H1 (cell line): ENCODE results near the gene OR2D2. TPM values are rescaled to one million over a fixed set of nuclear protein-coding genes. Genes with fewer than 3 reads are reported as not detected.

Source experiments
- CTCF ChIA-PET: fragments of 300-600 bp; sonication (Branson Sonifier 250); formaldehyde crosslinking; loops from one replicate; lab custom pipeline; 2021; ENCODE audit not compliant: partially characterized antibody; lab: Charles Lee
- POLR2A ChIA-PET: fragments of 300-600 bp; sonication (Branson Sonifier 250); formaldehyde crosslinking; loops from one replicate; lab custom pipeline; 2021; ENCODE audit warnings: inconsistent platforms; ENCODE audit not compliant: partially characterized antibody; lab: Charles Lee
- DNase-seq, 2 experiments: peaks; one replicate each; pipeline versions ENCODE4 v3.0.0 to v3.0.0-alpha.2; 2010 to 2022; ENCODE audit warnings: low spot score in 2 of 2, low read depth in 1 of 2, mixed read lengths in 1 of 2
- FAIRE-seq: peaks from 2 replicates; lab custom pipeline; 2011; peaks lifted over from hg19 to GRCh38; lab: Jason Lieb, UNC
- H2AFZ ChIP-seq: 2 replicates; pipeline ENCODE4 v1.8.1; 2012; ENCODE audit warnings: low read length, inconsistent platforms
- H2AK5ac ChIP-seq: 2 replicates; pipeline ENCODE4 v1.6.1; 2013; ENCODE audit warnings: low read depth, low read length
- H2BK120ac ChIP-seq: replicated peaks from 2 replicates; pipeline ENCODE3; 2013; ENCODE audit warnings: low read depth, low read length, inconsistent platforms
- H2BK12ac ChIP-seq: 2 replicates; pipeline ENCODE4 v1.6.1; 2013; ENCODE audit warnings: low read depth, low read length
- H2BK15ac ChIP-seq: 2 replicates; pipeline ENCODE4 v1.6.1; 2013; ENCODE audit warnings: low read length
- H2BK20ac ChIP-seq: 2 replicates; pipeline ENCODE4 v1.6.1; 2013; ENCODE audit warnings: low read length
- H2BK5ac ChIP-seq: 2 replicates; pipeline ENCODE4 v1.6.1; 2013; ENCODE audit warnings: low read depth, low read length
- H3K14ac ChIP-seq: 2 replicates; pipeline ENCODE4 v1.6.1; 2013; ENCODE audit warnings: inconsistent platforms; ENCODE audit not compliant: insufficient read length
- H3K18ac ChIP-seq: 2 replicates; pipeline ENCODE4 v1.6.1; 2013; ENCODE audit warnings: low read length; ENCODE audit errors: extremely low read depth
- H3K23ac ChIP-seq: 2 replicates; pipeline ENCODE4 v1.6.1; 2013; ENCODE audit warnings: inconsistent platforms; ENCODE audit not compliant: insufficient read length
- H3K23me2 ChIP-seq: 2 replicates; pipeline ENCODE4 v1.6.1; 2013; ENCODE audit warnings: low read depth, low read length
- H3K27ac ChIP-seq: 2 replicates; pipeline ENCODE4 v1.6.1; 2011; ENCODE audit warnings: low read depth, low read length, inconsistent platforms
- H3K27me3 ChIP-seq, 4 experiments: replicated peaks in 1 of 4; 1 replicate in 1 of 4; 2 replicates in 3 of 4; pipeline versions ENCODE4 v1.6.1 to v1.8.1; 2011 to 2013; ENCODE audit warnings: low read length in 3 of 4, mild to moderate bottlenecking in 3 of 4, inconsistent platforms in 2 of 4, mixed read lengths in 2 of 4, moderate library complexity in 1 of 4; ENCODE audit not compliant: control insufficient read depth in 3 of 4, insufficient read depth in 3 of 4; ENCODE audit errors: extremely low read depth in 1 of 4
- H3K36me3 ChIP-seq, 4 experiments: 2 replicates each; pipeline versions ENCODE4 v1.6.1 to v1.8.1; 2011 to 2013; ENCODE audit warnings: mild to moderate bottlenecking in 4 of 4, low read length in 3 of 4, moderate library complexity in 2 of 4, control low read depth in 1 of 4, inconsistent platforms in 1 of 4; ENCODE audit not compliant: insufficient read depth in 4 of 4, control insufficient read depth in 2 of 4
- H3K4ac ChIP-seq: replicated peaks from 2 replicates; pipeline ENCODE3; 2013; ENCODE audit warnings: low read length, low read depth, mixed read lengths, inconsistent platforms; ENCODE audit not compliant: insufficient read length
- H3K4me1 ChIP-seq, 4 experiments: replicated peaks in 1 of 4; 1 replicate in 1 of 4; 2 replicates in 3 of 4; pipeline versions ENCODE4 v1.6.1 to v1.8.1; 2011 to 2013; ENCODE audit warnings: low read length in 3 of 4, inconsistent platforms in 2 of 4, mixed read lengths in 1 of 4; ENCODE audit not compliant: insufficient read depth in 4 of 4, control insufficient read depth in 3 of 4
- H3K4me2 ChIP-seq, 2 experiments: 2 replicates each; pipeline versions ENCODE4 v1.6.1 to v1.8.1; 2011 to 2013; ENCODE audit warnings: low read depth in 2 of 2, low read length in 2 of 2, control low read depth in 1 of 2, inconsistent platforms in 1 of 2, mild to moderate bottlenecking in 1 of 2; ENCODE audit not compliant: insufficient read depth in 1 of 2
- H3K4me3 ChIP-seq, 4 experiments: fragments of 200-600, 300-600 bp in 1 of 4; sonication (generic), shearing (Covaris generic), sonication (Bioruptor Twin) in 1 of 4; 2 replicates each; pipeline versions ENCODE4 v1.5.1 to v1.8.1; 2011 to 2016; ENCODE audit warnings: low read length in 4 of 4, low read depth in 3 of 4, control low read depth in 2 of 4, inconsistent platforms in 2 of 4, mild to moderate bottlenecking in 2 of 4, mixed read lengths in 1 of 4, moderate library complexity in 1 of 4; ENCODE audit not compliant: insufficient read depth in 2 of 4; ENCODE audit errors: extremely low read depth in 1 of 4
- H3K56ac ChIP-seq: replicated peaks from 2 replicates; pipeline ENCODE3; 2013; ENCODE audit warnings: low read depth, mild to moderate bottlenecking, mixed read lengths, low read length, inconsistent platforms; ENCODE audit not compliant: insufficient read length
- H3K79me1 ChIP-seq: 2 replicates; pipeline ENCODE4 v1.6.1; 2013; ENCODE audit warnings: low read depth, low read length, control low read depth
- H3K79me2 ChIP-seq, 2 experiments: 2 replicates each; pipeline versions ENCODE4 v1.6.1 to v1.8.1; 2012 to 2013; ENCODE audit warnings: low read length in 2 of 2, mild to moderate bottlenecking in 2 of 2, inconsistent platforms in 1 of 2; ENCODE audit not compliant: insufficient read depth in 2 of 2, control insufficient read depth in 1 of 2
- H3K9ac ChIP-seq, 4 experiments: replicated peaks in 1 of 4; 1 replicate in 1 of 4; 2 replicates in 3 of 4; pipeline versions ENCODE4 v1.6.1 to v1.8.1; 2011 to 2013; ENCODE audit warnings: low read depth in 3 of 4, low read length in 3 of 4, control low read depth in 2 of 4, mild to moderate bottlenecking in 2 of 4, moderate library complexity in 2 of 4, inconsistent platforms in 1 of 4; ENCODE audit errors: extremely low read depth in 1 of 4
- H3K9me3 ChIP-seq, 2 experiments: 2 replicates each; pipeline versions ENCODE4 v1.6.1 to v1.8.1; 2012 to 2013; ENCODE audit warnings: mild to moderate bottlenecking in 2 of 2, moderate library complexity in 2 of 2, control low read depth in 1 of 2, inconsistent platforms in 1 of 2, low read depth in 1 of 2, low read length in 1 of 2, mixed read lengths in 1 of 2; ENCODE audit not compliant: insufficient read depth in 2 of 2
- H4K20me1 ChIP-seq, 2 experiments: replicated peaks in 1 of 2; 2 replicates each; pipeline versions ENCODE3 to v1.8.1; 2011 to 2013; ENCODE audit warnings: inconsistent platforms in 2 of 2, low read length in 2 of 2, mild to moderate bottlenecking in 1 of 2; ENCODE audit not compliant: insufficient read depth in 2 of 2, control insufficient read depth in 1 of 2
- H4K5ac ChIP-seq: 2 replicates; pipeline ENCODE4 v1.6.1; 2013; ENCODE audit warnings: low read length, low read depth, mixed read lengths, inconsistent platforms; ENCODE audit not compliant: insufficient read length
- H4K8ac ChIP-seq: 2 replicates; pipeline ENCODE4 v1.8.0; 2013; ENCODE audit warnings: mild to moderate bottlenecking, moderate library complexity, low read length, inconsistent platforms; ENCODE audit not compliant: insufficient read depth; ENCODE audit errors: extremely low read depth
- H4K91ac ChIP-seq: replicated peaks from 2 replicates; pipeline ENCODE3; 2013; ENCODE audit warnings: low read length, mixed read lengths, inconsistent platforms; ENCODE audit not compliant: insufficient read length
- BACH1 ChIP-seq: IDR thresholded peaks from 2 replicates; pipeline ENCODE4 v1.6.1; 2012; ENCODE audit warnings: low read length, improper control_type of control experiment
- BRCA1 ChIP-seq: IDR thresholded peaks from 2 replicates; pipeline ENCODE4 v1.6.1; 2012; ENCODE audit warnings: low read depth, low read length, improper control_type of control experiment
- CBX8 ChIP-seq: fragments of 300-800, 300-1000 bp; sonication (generic); IDR thresholded peaks from 2 replicates; pipeline ENCODE4 v1.7.1; 2016; ENCODE audit warnings: low read depth, low read length, borderline replicate concordance
- CTBP2 ChIP-seq: IDR thresholded peaks from 2 replicates; pipeline ENCODE4 v1.7.0; 2011; ENCODE audit warnings: borderline replicate concordance, mild to moderate bottlenecking, moderate library complexity, mixed read lengths, low read length; ENCODE audit not compliant: insufficient read depth, insufficient read length
- GABPA ChIP-seq: IDR thresholded peaks from 2 replicates; pipeline ENCODE4 v1.6.1; 2011; ENCODE audit warnings: mild to moderate bottlenecking, low read length, moderate library complexity, borderline replicate concordance; ENCODE audit not compliant: insufficient read depth
- GTF2F1 ChIP-seq: IDR thresholded peaks from 2 replicates; pipeline ENCODE4 v1.6.1; 2012; ENCODE audit warnings: low read depth, low read length, improper control_type of control experiment, borderline replicate concordance
- HDAC2 ChIP-seq, 2 experiments: fragments of 300-600 bp in 1 of 2; sonication (generic) in 1 of 2; IDR thresholded peaks; 2 replicates each; pipeline ENCODE4 v1.6.1; 2011 to 2012; ENCODE audit warnings: low read depth in 2 of 2, low read length in 2 of 2, mild to moderate bottlenecking in 2 of 2, moderate library complexity in 2 of 2, borderline replicate concordance in 1 of 2, inconsistent platforms in 1 of 2
- POLR2AphosphoS5 ChIP-seq: IDR thresholded peaks from 2 replicates; pipeline ENCODE4 v1.6.1; 2011; ENCODE audit warnings: low read depth, low read length
- RBBP5 ChIP-seq: IDR thresholded peaks from 2 replicates; pipeline ENCODE4 v1.7.1; 2012; ENCODE audit warnings: low read depth, mild to moderate bottlenecking, inconsistent platforms, low read length, moderate library complexity, borderline replicate concordance
- RNF2 ChIP-seq: fragments of 200-900, 300-1000 bp; sonication (generic); IDR thresholded peaks from 2 replicates; pipeline ENCODE4 v1.7.1; 2016; ENCODE audit warnings: borderline replicate concordance, low read depth, mild to moderate bottlenecking, antibody characterized with exemption, low read length; ENCODE audit not compliant: poor library complexity, severe bottlenecking; ENCODE audit errors: missing control alignments
- SIX5 ChIP-seq: IDR thresholded peaks from 2 replicates; pipeline ENCODE4 v1.6.1; 2011; ENCODE audit warnings: mild to moderate bottlenecking, low read depth, low read length
- SRF ChIP-seq: IDR thresholded peaks from 2 replicates; pipeline ENCODE4 v1.6.1; 2011; ENCODE audit warnings: mild to moderate bottlenecking, low read depth, low read length, moderate library complexity
- TAF1 ChIP-seq: IDR thresholded peaks from 2 replicates; pipeline ENCODE4 v1.6.1; 2011; ENCODE audit warnings: mild to moderate bottlenecking, low read depth, low read length
- polyA plus RNA-seq, 7 experiments: library from polyadenylated mRNA; depleted of rRNA in 3 of 7; stranded (reverse) in 5 of 7; unstranded in 2 of 7; fragments of >200 nt in 5 of 7; fragments of 200-250 nt in 2 of 7; gene quantifications; 1 replicate in 5 of 7; 2 replicates in 1 of 7; 4 replicates in 1 of 7; pipeline versions ENCODE4 v1.2.1 to v1.2.3, GENCODE V29; 2011 to 2013; ENCODE audit warnings: missing spikeins in 2 of 7, mixed read lengths in 2 of 7
- total RNA-seq: library from RNA; stranded (reverse); fragmentation: NEBNext Ultra II Directional; extraction: Animal tissue kit (Norgen Biotek cat#: 25700); gene quantifications from 2 replicates; pipeline ENCODE4 v1.2.1, GENCODE V29; 2021

The OR2D2 gene
- total and polyA plus RNA-seq, 2 of the 8 experiments (the other 6 are each of a cell fraction or from before 2014, with no cell fraction given) = 0.15 TPM; not detected in 1

- H4K5ac ChIP-seq = no peak overlapping the region
- POLR2A ChIA-PET = interaction anchor here (0.7 kb wide), 1 partner anchor 672 kb away, joined by 3 read pairs; no protein-coding TSS in a partner anchor
- TF ChIP-seq POLR2AphosphoS5 = no peak
- TF ChIP-seq TAF1 = no peak
- TF ChIP-seq BRCA1 = no peak
- no peak for TF ChIP-seq CBX8
- no peak for TF ChIP-seq GABPA
- no peak for TF ChIP-seq BACH1
- no peak for TF ChIP-seq SIX5
- TF ChIP-seq CTBP2 = no peak
- TF ChIP-seq RNF2 = no peak
- no peak for TF ChIP-seq GTF2F1
- TF ChIP-seq RBBP5 = no peak
- no peak for TF ChIP-seq HDAC2 (IDR thresholded peaks at IDR 0.05; ENCODE audit: borderline replicate concordance in 1 of 2, low read depth in 2 of 2, low read length in 2 of 2)
- no peak for TF ChIP-seq SRF
Observed at GRCh38 chr11:6925007-6925577, 32.8 kb upstream of the OR2D2 start.

More at GRCh38 chr11:6925007-6925577, 32.8 kb upstream of the OR2D2 start:
- CTCF ChIA-PET = interaction anchor here (1.1 kb wide), 1 partner anchor 170 kb away, joined by 3 read pairs; no protein-coding TSS in a partner anchor
- Histone ChIP-seq H3K23me2 (peaks cover 7% of the 10 kb centered on the region; the same call in 1 of the 2 replicates), H2BK120ac (no peak overlapping the region), H2BK20ac (no peak overlapping the region), H3K4me1 (peaks cover 2 to 10% (median 7%) of the 10 kb centered on the region in 4 experiments; a peak in 5 of 7 replicates), H4K20me1 (no peaks in the 10 kb centered on the region), H3K9ac (no peak overlapping the region), H3K79me1 (no peaks in the 10 kb centered on the region), H3K14ac (no peak overlapping the region), H3K4me2 (peak overlapping the region in 1 of 2 experiments; percentile 70; a peak in 2 of 4 replicates), H3K27me3 (no peaks in the 10 kb centered on the region), H3K4ac (no peak overlapping the region), H3K4me3 (peak overlapping the region in 1 of 4 experiments; percentile 96; a peak in 1 of 8 replicates), H3K9me3 (no peaks in the 10 kb centered on the region), H4K8ac (no peak overlapping the region), H2AFZ (peak overlapping the region; percentile 97; the same call in 1 of the 2 replicates), H3K79me2 (peaks cover 0 to 29% of the 10 kb centered on the region in 2 experiments; a peak in 2 of 4 replicates), H2BK5ac (no peak overlapping the region), H2BK12ac (no peak overlapping the region), H3K27ac (no peak overlapping the region), H3K36me3 (0 out of 8 replicates have a peak, but pooled peaks cover 0 to 2% (median 0%) of the 10 kb centered on the region in 4 experiments), H2BK15ac (no peak overlapping the region), H4K91ac (no peak overlapping the region), H3K23ac (no peak overlapping the region), H2AK5ac (no peak overlapping the region), H3K18ac (no peak overlapping the region), H3K56ac (no peak overlapping the region)
- FAIRE-seq (no peak), DNase-seq (no peak)
